SJSA1 (cell line): ENCODE data around the gene TWNK. TPM values are rescaled to one million over a fixed set of nuclear protein-coding genes. Genes with fewer than 3 reads are reported as not detected.

Experiments
- DNase-seq, 2 experiments: peaks; one replicate each; pipeline ENCODE4 v3.0.0-alpha.2; 2015 to 2020; ENCODE audit warnings: low spot score in 2 of 2, low read depth in 1 of 2
- H3K27ac ChIP-seq: fragments of 250-450 bp; sonication (Bioruptor Pico); 2 replicates; pipeline ENCODE4 v1.5.1; 2020; ENCODE audit warnings: mild to moderate bottlenecking, moderate library complexity
- H3K27me3 ChIP-seq: fragments of 250-450 bp; sonication (Bioruptor Pico); replicated peaks from 2 replicates; pipeline ENCODE4 v1.5.1; 2020; ENCODE audit warnings: mild to moderate bottlenecking, moderate library complexity
- H3K36me3 ChIP-seq: fragments of 250-450 bp; sonication (Bioruptor Pico); 2 replicates; pipeline ENCODE4 v1.5.1; 2020; ENCODE audit warnings: mild to moderate bottlenecking
- H3K4me1 ChIP-seq: fragments of 250-450 bp; sonication (Bioruptor Pico); replicated peaks from 2 replicates; pipeline ENCODE4 v1.6.1; 2021; ENCODE audit warnings: mild to moderate bottlenecking
- H3K4me3 ChIP-seq: fragments of 250-450 bp; sonication (Bioruptor Pico); 2 replicates; pipeline ENCODE4 v1.5.1; 2020; ENCODE audit warnings: mild to moderate bottlenecking
- H3K9me3 ChIP-seq: fragments of 250-450 bp; sonication (Bioruptor Pico); replicated peaks from 2 replicates; pipeline ENCODE4 v1.5.1; 2020; ENCODE audit warnings: mild to moderate bottlenecking
- total RNA-seq: library from RNA; depleted of rRNA; stranded (reverse); fragments of >200 nt; shearing (Covaris generic); gene quantifications from 2 replicates; pipeline ENCODE4 v1.2.3, GENCODE V29; 2014

The TWNK gene
- total RNA-seq, 1 experiment from 2014 or later, result 4.3 TPM

DNA sequence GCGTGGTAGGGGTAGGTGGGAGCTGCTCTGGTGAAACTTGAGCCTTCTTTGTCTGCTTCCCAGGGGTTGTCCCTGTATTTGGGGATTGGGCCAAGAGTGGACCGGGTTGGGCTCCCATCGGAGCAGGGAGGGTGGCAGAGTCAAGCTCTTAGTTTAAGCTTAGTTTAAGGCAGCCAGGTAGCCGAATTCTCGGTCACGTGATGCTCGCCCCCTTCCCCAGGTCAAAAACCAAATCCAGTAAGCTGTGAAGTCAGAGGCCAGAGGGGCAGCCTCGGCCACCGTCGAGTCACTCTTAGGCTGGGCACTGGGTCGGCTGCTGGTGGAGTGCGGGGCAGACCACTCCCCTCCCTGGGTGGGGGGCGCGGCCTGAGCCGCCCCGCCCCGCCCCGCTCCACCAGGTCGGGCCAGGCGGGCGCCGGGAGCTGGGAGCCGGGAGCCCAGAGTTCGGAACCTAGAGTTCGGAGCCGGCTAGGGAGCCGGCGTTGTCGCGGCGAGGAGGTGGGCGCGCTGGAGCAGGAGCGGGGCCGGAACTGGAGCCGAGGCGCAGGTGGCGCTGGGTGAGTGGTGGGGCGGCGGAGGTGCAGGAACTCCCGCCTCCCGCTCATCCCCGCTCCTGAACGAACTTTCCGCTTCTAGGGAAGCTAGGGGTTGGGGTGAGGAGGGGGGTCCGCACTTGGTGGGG is 9.5 kb downstream of the TWNK start:
- no peak overlapping the region for H3K27ac ChIP-seq
- H3K27me3 ChIP-seq, result no peaks in the 10 kb centered on the region
- H3K9me3 ChIP-seq, result no peaks in the 10 kb centered on the region
- peaks cover 68% of the 10 kb centered on the region for H3K4me1 ChIP-seq
- H3K4me3 ChIP-seq, result peak overlapping the region; percentile 81
- H3K36me3 ChIP-seq, result peaks cover 34% of the 10 kb centered on the region
- DNase-seq, result peak in 1 of 2 experiments; percentile 42

DNA sequence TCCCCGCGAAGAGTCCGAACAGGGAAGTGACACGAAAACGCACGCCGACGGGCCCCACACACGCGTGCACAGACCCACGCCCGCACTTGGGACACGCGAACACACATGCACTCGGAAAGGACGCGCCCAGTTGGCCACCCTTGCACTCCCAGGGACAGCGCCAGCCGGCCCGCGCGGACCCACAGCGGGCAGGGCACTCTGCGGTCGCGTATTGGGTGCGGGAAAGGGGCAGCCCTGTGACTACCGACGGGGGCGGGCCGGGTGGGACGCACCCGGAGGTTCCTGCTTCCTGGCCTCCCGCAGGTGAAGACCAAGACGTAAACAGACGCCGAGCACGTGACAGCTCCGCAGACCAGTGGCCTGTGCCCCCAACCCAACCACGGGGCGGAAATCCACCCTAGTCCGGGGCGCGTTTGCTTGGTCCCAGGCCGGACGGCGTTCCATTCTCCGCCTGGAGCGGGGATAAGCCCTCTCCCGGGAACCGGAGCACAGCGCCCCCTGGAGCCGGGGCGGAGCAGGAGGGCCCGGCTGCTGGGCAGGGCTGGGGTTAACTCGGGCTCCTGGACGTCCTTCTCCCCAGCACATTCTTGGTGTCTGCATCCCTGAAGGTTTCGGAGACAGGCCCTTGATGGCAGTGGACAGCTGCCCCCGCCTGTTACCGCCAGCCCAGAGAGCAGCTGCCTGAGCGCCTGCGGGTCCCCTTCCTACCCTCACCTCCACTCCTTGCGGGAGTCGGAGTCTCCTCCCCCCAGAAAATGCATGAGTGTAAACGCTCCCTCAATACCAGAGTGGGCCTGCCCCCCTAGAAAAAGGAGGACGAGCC is 10.2 kb downstream of the TWNK start:
- peaks cover 74% of the 10 kb centered on the region for H3K4me1 ChIP-seq
- H3K36me3 ChIP-seq, result peaks cover 41% of the 10 kb centered on the region
- H3K4me3 ChIP-seq, result peak overlapping the region; percentile 81
- no peaks in the 10 kb centered on the region for H3K27me3 ChIP-seq
- peak; percentile 88 for DNase-seq
- peak overlapping the region; percentile 94 for H3K27ac ChIP-seq
- no peaks in the 10 kb centered on the region for H3K9me3 ChIP-seq

DNA sequence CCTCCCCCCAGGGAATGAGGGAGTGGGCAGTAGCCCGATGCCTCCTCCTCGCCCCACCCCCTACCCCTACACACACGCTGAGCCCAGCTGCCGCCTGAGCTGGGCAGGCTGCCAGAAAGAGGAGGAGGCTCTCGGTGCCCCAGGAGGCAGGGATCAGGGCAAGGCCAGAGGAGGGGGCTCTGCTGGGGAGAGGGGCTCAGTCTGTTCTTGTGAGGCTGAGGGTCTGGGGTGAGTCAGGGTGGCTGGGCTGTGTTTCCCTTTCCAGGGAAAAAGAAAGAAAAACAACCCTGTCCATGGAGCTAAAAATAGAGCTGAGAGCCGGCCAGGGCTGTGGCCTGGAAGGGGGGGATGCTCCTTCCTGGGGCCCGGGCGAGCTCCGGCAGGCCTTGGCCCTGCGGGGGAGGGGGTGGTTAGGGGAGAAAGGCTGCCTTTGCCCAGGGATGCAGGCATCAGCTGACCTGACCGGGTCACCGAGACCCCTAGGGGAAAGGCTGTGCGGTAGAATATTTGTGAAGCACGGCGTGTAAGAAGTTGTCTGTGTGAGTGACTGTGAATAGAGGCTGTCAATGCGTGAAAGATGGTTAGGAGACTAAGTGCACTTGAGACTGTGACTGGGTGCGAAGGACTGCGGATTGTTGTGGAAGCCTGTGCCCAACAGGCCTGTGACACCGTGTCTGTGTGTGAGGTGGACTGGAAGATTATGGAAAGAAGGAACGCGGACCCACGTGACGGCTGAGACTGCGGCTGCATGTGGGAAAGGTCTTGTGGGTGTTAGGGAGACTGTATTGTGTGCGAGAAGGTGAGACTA is 11.0 kb downstream of the TWNK start:
- H3K27ac ChIP-seq, result peak overlapping the region; percentile 94
- peaks cover 43% of the 10 kb centered on the region for H3K36me3 ChIP-seq
- H3K9me3 ChIP-seq, result no peaks in the 10 kb centered on the region
- H3K4me1 ChIP-seq, result peaks cover 74% of the 10 kb centered on the region
- DNase-seq, result peak; percentile 90
- peak overlapping the region; percentile 81 for H3K4me3 ChIP-seq
- no peaks in the 10 kb centered on the region for H3K27me3 ChIP-seq

DNA sequence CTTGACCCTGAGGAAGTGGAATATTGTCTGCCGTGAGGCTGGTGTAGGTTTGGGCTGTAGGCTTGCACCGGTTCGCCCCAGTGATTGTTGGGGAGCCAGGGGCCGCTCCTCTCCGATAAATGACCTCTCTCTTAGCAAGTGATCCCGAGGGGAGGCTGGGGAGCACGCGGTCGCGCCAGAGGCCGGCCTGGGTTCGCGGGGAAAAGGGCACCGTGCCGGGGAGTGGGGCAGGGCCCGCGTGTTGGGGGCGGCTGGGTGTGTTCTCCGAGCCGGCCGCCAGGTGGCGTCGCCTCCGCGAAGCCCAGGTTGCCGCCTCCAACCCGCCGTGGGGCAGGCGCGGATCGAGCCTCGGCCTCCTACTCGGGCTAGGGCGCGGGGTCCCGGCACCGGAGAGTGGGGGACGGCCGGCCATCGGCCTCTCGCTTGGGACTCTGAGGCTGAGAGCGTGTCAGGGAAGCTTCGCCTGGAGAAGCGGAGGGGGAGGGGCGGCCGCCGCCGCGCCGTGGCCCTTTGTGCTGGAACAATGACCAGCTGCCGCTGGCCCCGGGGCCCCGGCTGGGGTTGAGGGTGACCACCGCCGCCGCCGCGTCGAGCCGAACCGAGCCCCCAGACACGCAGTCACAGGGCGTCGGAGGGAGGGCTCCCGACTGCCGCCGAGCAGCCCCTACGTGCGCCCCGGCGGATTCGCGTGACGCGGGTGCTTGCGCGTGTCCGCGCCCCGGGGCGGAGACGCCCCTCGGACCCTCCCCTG is 11.8 kb downstream of the TWNK start:
- peak overlapping the region; percentile 94 for H3K27ac ChIP-seq
- H3K4me1 ChIP-seq, result peaks cover 71% of the 10 kb centered on the region
- DNase-seq, result peak; percentile 83 to 91
- no peaks in the 10 kb centered on the region for H3K9me3 ChIP-seq
- H3K4me3 ChIP-seq, result peak overlapping the region; percentile 81
- no peaks in the 10 kb centered on the region for H3K27me3 ChIP-seq
- H3K36me3 ChIP-seq, result peaks cover 43% of the 10 kb centered on the region

DNA sequence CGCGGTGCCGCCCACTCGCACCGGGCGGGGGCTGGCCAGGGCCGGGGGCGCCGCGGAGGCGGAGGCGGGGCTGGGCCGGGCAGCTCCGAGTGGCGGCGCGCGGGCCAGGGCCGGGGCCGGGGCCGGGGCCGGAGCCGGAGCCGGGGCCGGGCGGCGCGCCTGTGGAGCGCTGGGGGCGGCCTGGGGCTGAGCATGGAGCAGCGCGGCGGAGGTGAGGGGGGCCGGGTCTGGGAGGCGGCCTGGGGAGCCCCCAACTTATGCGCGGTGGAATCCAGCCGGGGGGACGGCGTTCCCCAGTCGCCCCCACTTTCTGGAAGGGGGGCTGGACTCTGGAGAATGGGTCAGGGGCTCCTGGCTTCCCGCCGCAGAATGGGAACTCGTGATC is 12.4 kb downstream of the TWNK start, which contains the start of gene LZTS2:
LZTS2 (plus strand) TSS at position 67 of the 385 bp plus-strand sequence. CDS start 2,731 bp downstream, outside the sequence.
- no peaks in the 10 kb centered on the region for H3K9me3 ChIP-seq
- DNase-seq, result no peak
- H3K27me3 ChIP-seq, result no peaks in the 10 kb centered on the region
- H3K4me1 ChIP-seq, result peaks cover 66% of the 10 kb centered on the region
- peak within 1 kb of the TSS; percentile 81 for H3K4me3 ChIP-seq
- peaks cover 43% of the 10 kb centered on the region for H3K36me3 ChIP-seq
- H3K27ac ChIP-seq, result peak within 1 kb of the TSS; percentile 94

DNA sequence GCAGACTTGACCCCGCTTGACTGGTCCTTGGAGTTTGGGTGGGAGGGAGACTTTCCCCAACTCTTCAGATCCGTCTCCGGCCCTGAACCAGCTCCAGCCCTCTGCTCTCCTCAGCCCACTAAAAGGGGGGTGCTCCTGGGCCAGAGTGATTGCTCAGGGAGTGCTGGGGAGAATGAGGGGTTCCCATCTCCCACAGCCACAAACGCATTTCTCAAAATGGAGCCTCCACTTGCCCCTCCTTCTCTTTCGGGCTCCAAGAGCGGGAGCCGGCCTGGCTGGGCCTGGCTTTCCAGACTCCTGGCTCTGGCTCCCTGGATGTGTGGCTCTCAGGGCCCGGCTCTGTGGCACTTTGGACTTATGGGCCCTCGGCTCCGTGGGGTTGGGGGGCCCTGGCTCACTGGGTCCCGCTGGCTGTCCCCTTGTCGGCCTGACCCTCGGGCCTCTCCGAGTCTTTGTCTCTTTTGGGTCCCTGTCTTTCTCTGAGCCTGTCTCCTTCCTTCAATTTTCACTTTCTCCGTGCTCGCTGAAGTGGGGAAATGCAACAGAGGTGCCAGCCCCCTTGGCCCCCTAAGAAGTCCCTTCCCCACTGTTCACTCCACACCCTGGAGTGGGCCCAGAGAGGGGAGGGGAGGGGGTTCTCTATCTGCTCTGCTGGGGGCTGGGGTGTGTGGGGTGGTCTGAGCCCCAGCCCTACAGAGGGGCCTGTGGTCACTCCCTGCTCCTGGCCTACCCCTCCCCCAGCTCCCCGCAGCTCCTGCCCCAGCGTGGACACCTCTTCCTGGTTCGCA is 13.0 kb downstream of the TWNK start:
- DNase-seq, result peak in 1 of 2 experiments; percentile 62
- Histone ChIP-seq H3K4me1 (peaks cover 60% of the 10 kb centered on the region), H3K36me3 (peaks cover 46% of the 10 kb centered on the region), H3K9me3 (no peaks in the 10 kb centered on the region), H3K27me3 (no peaks in the 10 kb centered on the region), H3K27ac (peak overlapping the region; percentile 94), H3K4me3 (peak overlapping the region; percentile 81)

DNA sequence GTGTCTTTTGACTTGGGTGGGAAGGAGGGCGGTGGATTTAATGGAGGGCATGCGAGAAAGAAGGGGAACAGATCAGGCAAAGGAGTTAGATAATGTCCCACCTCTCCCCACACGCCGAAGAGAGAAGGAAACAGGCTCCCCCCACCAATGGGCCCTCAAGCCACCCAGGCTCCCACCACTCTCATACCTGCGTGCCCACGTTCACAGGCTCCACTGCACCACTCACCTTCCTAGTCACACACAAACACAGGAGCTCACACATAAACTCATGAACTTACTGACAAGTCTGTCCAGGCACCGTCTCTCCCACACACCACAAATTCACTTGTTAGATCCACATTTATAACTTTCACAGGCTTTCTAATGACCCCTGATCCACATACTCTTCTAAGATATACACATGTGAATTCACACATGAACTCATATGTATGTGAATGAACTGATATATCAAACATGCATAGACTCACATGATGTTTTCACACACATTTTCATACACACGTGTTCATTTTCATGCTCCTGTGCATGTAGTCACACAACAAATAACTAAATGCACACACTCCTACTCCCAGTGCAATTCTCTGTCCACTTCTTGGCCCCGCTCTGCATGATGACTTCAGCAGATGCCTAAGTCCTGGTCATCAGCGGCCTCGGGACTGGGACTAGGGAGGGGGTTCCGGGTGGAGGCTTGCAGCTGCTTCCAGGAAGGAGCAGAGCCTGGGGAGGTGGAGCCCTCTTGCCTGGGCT is 13.7 kb downstream of the TWNK start:
- H3K9me3 ChIP-seq, result no peaks in the 10 kb centered on the region
- peak overlapping the region; percentile 94 for H3K27ac ChIP-seq
- peak; percentile 70 to 89 for DNase-seq
- peak overlapping the region; percentile 81 for H3K4me3 ChIP-seq
- H3K27me3 ChIP-seq, result no peaks in the 10 kb centered on the region
- peaks cover 54% of the 10 kb centered on the region for H3K36me3 ChIP-seq
- peaks cover 54% of the 10 kb centered on the region for H3K4me1 ChIP-seq

DNA sequence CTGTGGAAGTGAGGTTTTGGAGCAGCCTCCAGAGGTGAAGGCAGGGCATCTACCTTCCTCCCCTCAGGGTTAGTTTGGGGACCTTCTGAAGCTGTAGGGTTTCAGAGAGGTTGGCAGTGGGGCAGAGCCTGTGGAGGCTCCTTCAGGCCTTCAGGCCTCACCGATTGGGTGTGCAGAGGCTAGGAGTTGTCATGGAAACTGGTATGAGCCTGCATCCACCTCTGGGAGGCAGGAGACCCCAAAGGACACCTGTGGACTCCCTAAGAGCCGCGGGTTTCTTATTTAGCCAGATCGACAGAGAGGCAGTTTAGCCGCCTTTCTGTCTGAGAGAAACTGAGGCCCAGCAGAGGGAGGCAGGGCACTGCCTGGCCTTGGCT is 14.3 kb downstream of the TWNK start:
- Histone ChIP-seq H3K27me3 (no peaks in the 10 kb centered on the region), H3K36me3 (peaks cover 59% of the 10 kb centered on the region), H3K4me1 (peaks cover 54% of the 10 kb centered on the region), H3K27ac (no peak overlapping the region), H3K9me3 (no peaks in the 10 kb centered on the region), H3K4me3 (peak overlapping the region; percentile 81; the same call in 1 of the 2 replicates)
- no peak for DNase-seq

DNA sequence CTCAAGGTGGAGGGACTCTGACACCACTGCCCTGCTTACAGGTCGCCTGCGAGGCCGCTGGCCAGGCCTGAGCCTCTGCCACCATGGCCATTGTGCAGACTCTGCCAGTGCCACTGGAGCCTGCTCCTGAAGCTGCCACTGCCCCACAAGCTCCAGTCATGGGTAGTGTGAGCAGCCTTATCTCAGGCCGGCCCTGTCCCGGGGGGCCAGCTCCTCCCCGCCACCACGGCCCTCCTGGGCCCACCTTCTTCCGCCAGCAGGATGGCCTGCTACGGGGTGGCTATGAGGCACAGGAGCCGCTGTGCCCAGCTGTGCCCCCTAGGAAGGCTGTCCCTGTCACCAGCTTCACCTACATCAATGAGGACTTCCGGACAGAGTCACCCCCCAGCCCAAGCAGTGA is 15.1 kb downstream of the TWNK start:
- H3K4me3 ChIP-seq, result no peak overlapping the region
- H3K36me3 ChIP-seq, result peaks cover 68% of the 10 kb centered on the region
- H3K27me3 ChIP-seq, result no peaks in the 10 kb centered on the region
- peaks cover 54% of the 10 kb centered on the region for H3K4me1 ChIP-seq
- DNase-seq, result no peak
- no peak overlapping the region for H3K27ac ChIP-seq
- H3K9me3 ChIP-seq, result no peaks in the 10 kb centered on the region

DNA sequence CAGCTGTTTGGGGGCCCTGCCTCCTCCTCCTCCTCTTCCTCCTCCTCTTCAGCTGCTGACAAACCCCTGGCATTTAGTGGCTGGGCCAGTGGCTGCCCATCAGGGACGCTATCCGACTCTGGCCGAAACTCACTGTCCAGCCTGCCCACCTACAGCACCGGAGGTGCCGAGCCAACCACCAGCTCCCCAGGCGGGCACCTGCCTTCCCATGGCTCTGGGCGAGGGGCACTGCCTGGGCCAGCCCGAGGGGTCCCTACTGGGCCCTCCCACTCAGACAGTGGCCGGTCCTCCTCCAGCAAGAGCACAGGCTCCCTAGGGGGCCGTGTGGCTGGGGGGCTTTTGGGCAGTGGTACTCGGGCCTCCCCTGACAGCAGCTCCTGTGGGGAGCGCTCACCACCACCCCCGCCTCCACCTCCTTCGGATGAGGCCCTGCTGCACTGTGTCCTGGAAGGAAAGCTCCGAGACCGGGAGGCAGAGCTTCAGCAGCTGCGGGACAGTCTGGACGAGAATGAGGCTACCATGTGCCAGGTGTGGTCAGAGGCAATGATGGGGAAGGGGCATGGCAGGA is 16.4 kb downstream of the TWNK start:
- H3K27ac ChIP-seq, result no peak overlapping the region
- H3K4me1 ChIP-seq, result peaks cover 54% of the 10 kb centered on the region
- no peak for DNase-seq
- no peak overlapping the region for H3K4me3 ChIP-seq
- H3K36me3 ChIP-seq, result peaks cover 72% of the 10 kb centered on the region
- H3K27me3 ChIP-seq, result no peaks in the 10 kb centered on the region
- H3K9me3 ChIP-seq, result no peaks in the 10 kb centered on the region

DNA sequence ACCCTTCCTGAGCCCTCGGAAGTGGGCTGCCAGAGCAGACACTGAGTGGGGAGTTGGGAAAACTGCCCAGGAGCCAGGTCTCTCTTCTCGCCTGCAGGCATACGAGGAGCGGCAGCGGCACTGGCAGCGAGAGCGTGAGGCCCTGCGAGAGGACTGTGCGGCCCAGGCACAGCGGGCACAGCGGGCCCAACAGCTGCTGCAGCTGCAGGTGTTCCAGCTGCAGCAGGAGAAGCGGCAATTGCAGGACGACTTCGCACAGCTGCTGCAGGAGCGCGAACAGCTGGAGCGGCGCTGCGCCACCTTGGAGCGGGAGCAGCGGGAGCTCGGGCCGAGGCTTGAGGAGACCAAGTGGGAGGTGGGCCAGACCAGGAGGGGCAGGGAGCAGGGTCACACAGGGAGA is 18.0 kb downstream of the TWNK start:
- Histone ChIP-seq H3K36me3 (peaks cover 63% of the 10 kb centered on the region), H3K4me1 (peaks cover 57% of the 10 kb centered on the region), H3K9me3 (no peaks in the 10 kb centered on the region), H3K4me3 (no peak overlapping the region), H3K27me3 (no peaks in the 10 kb centered on the region), H3K27ac (no peak overlapping the region)
- DNase-seq, result no peak
